CD4-positive, alpha-beta T cell treated with Interleukin-4 for 4 hours (primary cell): ENCODE data around the gene TOMM40.
"Not testable (repeated sequence)": the region's sequence is repeated elsewhere in the genome, so short reads cannot be mapped to it uniquely, and the experiment has no call there.

ENCODE experiments used
- DNase-seq: peaks from one replicate; pipeline ENCODE4 v3.0.0-alpha.2; 2020

TOMM40 gene

DNA sequence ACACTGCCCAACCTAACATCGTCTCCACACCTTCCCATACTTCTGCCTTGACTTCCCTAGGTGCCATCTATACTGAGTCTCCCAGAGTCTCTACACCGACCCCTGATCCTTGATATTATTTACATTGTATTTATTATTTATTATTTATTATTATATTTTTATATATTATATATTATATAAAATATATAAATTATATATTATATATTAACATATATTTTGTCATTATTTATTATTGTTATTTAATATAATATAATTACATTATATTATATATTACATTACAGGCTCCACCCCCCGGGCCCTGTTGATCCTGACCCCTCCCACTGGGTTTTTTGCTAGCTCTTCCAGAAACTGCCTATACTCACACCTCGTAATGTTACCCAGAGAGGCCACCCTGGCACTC is 18.4 kb upstream of the TOMM40 start:
- DNase-seq = no peak

DNA sequence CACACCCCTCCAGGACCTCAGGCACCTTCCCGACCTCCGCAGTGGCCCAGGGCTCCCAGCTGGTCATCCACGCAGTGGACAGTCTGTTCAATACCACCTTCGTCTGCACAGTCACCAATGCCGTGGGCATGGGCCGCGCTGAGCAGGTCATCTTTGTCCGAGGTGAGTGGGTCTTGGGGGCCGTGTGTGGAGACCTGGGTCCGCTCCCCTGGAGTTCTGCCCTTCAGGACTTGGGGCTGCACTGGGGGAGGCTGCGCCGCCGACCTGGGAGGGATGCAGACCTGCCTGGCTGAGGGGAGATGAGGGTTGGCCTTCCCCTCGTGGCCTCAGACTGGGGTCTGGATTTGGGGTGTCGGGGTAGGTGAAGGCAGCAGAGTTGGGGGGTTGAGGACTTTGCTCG is 16.7 kb upstream of the TOMM40 start:
- no peak for DNase-seq

DNA sequence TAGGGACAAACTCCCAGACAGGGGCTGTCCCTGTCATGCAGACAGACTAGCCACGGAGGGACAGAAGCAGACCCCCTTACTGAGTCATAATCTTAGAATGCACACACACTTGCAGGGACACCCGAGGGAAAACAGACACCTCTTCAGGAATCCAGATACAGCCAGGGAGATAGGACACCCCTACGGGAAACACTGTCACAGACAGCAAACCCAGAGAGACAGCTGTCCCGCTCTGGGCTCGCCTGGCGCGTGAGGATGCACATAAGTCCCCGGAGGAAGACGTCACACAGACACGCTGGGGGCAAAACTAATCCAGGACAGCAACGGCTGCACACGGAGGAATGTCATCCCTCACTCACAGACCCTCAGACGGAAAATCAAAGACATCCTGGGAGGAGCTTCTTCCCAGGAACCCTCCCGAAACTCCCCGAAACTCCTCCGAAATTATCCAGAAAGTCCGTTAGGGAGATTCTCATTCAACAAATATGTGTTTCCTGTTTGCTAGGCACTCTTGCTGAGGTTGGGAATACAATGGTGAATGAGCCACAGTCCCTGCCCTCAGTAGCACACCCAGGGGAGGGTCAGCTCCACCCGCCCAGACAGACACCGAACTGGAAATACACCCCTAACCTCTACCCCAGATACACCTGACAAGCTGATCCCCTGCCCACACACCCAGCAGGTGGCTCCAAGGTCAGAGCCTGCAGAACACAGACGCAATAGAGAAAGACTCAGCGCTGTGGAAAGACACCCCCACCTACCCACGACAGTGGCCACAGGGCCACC is 15.2 kb upstream of the TOMM40 start:
- no peak for DNase-seq

DNA sequence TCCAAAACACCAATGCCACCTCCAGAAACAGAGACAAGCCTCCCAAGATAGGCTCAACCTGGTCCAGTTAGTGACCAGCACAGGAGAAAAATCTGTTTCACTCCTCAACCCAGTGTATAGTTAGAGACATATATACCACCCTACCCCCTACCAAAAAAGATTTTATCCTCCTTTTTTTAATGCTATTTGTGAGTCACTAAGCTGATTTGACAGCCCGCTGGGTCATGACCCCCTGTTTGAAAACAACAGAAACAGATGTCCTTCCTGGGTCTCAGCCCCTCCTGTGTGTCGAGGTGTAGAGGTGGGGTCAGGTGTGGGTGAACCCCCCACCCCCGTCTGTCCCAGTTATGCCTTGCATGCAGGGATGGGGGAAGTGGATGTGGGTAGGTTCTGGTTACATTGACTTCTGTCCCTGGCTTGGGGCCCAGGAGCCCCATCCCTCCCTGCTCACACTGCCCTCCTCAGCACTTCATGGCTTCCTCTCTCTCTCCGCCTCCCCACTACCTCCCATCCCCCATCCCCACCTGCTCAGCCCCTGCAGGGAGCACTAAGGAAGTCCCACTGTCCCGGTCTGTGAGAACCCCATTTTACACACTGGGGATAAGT is 14.0 kb upstream of the TOMM40 start:
- DNase-seq = no peak

DNA sequence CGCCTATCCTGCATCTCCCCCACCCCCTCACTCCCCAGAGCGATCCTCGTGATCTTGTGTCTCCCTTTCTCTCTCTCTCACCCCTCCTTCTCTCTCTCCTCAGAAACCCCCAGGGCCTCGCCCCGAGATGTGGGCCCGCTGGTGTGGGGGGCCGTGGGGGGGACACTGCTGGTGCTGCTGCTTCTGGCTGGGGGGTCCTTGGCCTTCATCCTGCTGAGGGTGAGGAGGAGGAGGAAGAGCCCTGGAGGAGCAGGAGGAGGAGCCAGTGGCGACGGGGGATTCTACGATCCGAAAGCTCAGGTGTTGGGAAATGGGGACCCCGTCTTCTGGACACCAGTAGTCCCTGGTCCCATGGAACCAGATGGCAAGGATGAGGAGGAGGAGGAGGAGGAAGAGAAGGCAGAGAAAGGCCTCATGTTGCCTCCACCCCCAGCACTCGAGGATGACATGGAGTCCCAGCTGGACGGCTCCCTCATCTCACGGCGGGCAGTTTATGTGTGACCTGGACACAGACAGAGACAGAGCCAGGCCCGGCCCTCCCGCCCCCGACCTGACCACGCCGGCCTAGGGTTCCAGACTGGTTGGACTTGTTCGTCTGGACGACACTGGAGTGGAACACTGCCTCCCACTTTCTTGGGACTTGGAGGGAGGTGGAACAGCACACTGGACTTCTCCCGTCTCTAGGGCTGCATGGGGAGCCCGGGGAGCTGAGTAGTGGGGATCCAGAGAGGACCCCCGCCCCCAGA is 12.8 kb upstream of the TOMM40 start:
- DNase-seq = no peak

DNA sequence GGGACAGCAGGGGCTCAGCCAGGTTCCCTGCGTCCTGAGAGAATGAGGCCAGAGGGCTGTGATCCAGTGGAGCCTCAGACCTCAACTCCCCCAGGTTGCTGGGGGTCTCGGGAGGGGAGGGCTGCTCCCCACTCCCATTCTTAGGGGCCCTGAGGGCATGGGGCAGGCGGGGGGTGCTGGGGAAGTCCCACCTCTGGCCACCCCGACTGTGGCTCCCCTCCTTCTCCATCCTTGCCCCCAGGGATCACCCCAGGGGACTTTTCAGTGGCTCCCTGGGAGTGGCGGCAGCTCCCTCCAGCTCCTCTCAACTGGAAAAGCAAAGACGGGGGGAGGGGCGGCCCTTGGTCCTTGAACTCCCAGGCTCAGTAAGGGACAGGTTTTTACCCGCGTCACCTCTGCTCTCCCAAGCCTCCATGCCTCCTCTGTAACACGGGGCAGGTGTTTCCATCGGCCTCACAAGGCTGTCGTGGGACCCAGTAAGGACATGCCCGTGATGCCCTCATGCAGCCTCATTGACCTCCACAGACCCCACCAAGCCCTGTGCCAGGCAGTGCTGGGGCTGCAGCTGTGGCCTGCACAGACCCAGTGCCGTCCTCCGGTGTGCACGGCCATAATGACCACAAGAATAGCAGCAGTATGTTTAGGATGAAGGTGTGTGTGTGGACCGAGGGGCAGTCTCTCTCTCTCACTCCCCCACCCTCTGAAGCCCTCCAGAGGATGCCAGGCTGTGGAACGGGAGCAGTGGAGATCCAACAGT is 11.6 kb upstream of the TOMM40 start:
- DNase-seq = no peak

DNA sequence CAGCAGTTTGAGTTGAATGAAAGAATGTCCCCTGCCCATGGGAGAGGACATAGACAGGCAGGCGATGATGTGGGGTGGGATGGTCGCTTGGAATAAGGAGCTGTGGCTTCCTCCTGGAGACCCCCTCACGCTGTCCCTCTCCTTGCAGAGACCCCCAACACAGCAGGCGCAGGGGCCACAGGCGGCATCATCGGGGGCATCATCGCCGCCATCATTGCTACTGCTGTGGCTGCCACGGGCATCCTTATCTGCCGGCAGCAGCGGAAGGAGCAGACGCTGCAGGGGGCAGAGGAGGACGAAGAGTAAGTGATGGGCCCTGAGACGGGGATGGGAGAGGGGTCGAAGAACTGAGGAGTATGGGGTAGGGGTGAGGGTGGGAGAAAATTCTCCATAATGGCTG is 9.0 kb upstream of the TOMM40 start:
- no peak for DNase-seq

DNA sequence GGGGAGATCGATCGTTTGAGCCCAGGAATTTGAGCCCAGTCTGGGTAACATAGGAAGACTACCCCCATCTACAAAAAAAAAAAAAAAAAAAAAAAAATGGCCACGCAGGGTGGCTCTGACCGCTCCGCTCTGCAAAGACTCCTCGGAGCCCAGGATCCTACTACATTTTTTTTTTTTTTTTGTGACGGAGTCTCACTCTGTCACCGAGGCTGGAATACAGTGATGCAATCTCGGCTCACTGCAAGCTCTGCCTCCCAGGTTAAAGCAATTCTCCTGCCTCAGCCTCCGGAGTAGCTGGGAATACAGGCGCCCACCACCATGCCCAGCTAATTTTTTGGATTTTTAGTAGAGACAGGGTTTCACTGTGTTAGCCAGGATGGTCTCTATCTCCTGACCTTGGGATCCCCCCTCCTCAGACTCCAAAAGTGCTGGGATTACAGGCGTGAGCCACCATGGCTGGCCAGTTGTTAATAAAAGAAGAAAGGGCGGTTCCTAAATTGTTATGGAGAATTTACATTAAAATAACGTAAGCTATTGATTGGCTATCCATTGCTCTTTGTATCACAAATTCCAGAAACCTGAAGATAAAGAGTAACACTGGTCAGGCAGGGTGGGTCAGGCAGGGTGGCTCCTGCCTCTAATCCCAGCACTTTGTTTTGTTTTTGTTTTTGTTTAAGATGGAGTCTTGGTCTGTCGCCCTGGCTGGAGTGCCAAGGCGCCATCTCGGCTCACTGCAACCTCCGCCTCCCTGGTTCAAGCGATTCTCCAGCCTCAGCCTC is 8.2 kb upstream of the TOMM40 start:
- not testable (repeated sequence) for DNase-seq

DNA sequence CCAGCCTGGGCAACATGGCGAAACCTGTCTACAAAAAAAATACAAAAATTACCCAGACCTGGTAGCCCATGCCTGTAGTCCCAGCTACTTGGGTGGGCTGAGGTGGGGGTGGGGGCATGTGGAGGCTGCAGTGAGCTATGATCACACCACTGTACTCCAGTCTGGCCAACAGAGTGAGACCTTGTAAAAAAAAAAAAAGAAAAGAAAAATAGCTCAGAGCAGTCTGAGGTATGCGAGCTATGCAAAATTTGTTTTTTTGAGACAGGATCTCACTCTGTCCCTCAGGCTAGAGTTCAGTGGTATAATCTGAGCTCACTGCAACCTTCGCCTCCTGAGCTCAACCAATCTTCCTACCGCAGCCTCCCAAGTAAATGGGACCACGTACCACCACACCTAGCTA is 7.1 kb upstream of the TOMM40 start:
- no peak for DNase-seq

DNA sequence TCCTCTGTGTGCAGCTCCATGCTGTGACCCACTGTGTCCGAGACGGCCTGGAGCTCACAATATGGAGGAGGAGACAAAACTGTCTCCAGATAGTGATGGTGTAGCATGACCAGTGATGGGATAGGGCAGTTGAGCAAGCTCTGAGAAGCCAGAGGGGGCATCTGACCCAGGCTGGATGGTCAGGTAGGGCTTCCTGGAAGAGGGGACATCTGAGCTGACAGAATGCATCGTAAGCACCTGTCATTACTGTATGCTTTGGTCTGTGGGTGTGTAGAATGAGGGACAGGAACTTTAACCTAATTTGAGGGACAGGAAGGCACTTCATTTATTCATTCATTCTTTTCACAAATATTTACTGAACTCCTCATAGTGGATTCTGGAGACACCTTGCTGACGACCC is 6.5 kb upstream of the TOMM40 start:
- no peak for DNase-seq

DNA sequence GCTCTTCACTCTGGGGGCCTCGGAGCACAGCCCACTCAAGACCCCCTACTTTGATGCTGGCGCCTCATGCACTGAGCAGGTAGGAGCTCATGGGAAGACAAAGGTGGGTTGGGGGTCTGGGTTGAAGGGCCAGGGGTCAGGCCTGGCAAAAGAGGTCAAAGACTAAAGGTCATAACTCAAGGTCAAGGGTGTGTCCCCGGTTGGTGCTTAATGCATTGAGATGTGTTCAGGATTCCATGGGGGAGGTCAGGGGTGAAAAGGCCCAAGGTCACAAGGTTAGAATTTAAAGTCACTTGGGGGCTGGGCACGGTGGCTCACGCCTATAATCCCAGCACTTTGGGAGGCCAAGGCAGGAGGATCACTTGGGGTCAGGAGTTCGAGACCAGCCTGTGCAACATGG is 4.9 kb upstream of the TOMM40 start:
- DNase-seq = no peak

DNA sequence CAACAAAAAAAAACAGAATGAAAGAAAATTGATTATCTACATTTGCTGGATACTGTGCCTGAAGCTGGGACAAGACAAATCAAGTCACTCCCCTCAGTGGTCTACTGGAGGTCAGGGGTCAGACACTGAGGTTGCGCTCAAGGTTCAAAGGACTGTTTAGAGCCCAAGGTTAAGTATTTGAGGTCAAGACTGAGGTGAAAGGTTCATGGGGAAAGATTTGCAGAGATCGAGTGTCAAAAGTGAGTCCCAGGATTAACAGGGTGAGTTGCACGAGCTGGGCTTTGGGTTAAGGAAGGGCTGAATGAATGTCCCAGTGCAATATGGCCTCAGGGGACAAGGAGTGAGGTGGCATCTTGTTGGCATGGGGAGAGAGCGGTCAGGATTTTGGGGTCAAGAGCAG is 3.4 kb upstream of the TOMM40 start:
- no peak for DNase-seq

DNA sequence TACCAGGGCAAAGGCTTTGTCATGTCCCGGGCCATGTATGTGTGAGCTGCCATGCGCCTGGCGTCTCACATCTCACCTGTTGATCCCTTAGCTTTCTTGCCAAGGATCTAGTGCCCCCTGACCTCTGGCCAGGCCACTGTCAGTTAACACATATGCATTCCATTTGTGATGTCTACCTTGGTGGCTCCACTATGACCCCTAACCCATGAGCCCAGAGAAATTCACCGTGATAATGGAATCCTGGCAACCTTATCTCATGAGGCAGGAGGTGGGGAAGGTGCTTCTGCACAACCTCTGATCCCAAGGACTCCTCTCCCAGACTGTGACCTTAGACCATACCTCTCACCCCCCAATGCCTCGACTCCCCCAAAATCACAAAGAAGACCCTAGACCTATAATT is 2.7 kb upstream of the TOMM40 start:
- DNase-seq = not testable (repeated sequence)

DNA sequence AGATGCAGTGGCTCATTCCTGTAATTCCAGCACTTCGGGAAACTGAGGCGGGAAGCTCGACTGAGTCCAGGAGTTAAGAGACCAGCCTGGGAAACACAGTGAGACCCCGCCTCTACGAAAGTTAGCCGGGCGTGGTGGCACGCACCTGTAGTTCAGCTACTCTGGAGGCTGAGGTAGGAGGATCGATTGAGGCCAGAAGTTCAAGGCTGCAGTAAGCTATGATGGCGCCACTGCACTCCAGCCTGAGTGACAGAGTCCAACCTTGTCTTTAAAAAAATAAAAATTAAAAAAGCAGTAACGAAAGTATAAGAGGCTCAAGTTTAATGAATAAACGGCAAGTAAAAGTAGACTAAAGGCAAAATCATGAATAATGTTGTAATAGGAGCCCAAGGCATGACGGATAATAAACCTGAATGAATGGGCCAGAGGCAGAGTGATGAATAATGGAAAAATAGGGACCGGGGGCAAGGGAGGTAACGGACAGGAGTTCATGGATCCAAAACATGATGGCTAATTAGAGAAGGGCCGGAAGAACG is 1.2 kb upstream of the TOMM40 start:
- no peak for DNase-seq

DNA sequence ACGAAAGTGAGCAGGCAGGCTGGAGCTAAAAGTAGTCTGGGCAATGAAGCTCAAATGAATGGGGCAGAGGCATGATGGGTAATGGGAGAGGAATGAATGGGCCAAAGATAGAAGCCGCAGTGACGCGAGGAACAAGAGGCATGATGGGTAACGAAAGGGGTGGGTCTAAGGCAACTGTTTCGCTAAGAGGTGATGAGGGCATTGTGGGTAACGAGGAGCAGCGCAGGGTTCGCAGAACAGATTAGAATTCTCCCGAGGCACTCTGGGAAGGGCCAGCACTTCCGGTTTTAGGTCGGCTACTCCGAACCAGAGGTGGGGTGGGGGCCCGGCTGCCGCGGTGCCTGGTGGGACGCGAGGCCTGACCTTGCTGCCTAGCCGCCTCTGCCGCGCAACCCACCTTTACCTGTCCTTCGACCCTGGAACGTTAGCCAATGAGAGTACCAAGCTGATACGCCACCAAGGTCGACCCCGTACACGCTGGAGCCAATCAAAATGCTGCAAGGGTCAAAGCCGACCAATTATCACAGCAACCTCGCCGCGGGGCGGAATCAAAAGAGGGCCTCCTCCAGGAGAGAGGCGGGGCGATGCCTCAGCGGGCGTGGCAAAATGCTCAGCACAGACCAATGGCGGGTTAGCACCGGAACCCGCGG is 563 bp upstream of the TOMM40 start:
- DNase-seq = no peak

DNA sequence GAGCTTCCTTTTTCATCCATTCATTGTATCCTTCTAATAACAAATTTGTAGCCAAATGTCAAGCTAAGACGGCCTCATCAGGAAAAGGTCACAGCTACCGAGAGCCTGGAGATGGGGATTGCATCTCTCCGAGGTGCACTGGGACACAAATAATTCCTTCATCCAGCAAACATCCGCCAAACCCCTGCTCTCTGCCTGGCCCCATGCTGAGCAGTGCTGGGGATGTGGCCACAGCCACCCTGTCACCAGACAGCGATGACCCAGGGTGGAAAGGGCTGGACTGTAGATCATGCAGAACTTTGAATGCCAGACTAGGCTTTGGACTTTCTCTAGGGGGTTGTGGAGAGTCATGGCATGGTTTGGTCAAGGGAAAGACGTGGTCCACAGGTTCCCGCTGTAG is 1.9 kb downstream of the TOMM40 start:
- no peak for DNase-seq

DNA sequence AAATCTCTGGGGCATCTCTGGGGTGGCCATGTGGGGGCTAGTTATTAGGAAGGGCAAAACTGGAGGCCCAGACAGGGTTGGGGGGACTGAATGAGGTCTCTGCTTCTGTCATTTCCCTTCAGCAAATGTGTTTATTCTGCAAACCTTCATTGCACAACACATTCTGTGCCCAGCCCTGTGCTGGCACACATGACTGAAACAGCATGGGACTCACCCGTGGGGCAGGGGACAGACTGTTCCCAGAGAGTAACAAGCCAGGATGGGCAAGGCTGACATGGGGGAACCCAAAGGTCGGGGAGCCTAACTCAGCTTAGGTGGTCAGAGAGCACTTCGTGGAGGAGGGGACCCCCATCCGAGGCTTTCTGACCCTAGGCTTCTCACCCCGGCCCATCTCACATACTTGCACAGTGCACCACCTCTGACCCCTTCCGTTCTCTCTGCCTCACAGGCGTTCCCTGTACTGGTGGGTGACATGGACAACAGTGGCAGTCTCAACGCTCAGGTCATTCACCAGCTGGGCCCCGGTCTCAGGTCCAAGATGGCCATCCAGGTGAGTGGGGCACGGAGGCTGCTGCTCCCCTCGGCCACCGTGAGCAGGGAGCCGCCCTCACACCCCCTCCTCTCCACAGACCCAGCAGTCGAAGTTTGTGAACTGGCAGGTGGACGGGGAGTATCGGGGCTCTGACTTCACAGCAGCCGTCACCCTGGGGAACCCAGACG is 2.4 kb downstream of the TOMM40 start:
- no peak for DNase-seq

DNA sequence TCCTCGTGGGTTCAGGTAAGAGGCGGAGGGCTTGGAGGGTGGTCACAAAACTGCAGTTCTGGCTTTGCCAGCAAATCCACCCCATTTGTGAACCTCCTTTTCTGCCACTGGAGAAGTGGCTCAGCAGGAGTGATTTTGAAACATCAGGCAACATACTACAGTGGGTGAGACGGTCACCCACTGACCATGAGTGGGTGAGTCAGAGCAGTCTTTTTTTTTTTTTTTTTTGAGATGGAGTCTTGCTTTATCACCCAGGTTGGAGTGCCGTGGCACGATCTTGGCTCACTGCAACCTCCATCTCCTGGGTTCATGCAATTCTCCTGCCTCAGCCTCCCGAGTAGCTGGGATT is 3.0 kb downstream of the TOMM40 start:
- no peak for DNase-seq

DNA sequence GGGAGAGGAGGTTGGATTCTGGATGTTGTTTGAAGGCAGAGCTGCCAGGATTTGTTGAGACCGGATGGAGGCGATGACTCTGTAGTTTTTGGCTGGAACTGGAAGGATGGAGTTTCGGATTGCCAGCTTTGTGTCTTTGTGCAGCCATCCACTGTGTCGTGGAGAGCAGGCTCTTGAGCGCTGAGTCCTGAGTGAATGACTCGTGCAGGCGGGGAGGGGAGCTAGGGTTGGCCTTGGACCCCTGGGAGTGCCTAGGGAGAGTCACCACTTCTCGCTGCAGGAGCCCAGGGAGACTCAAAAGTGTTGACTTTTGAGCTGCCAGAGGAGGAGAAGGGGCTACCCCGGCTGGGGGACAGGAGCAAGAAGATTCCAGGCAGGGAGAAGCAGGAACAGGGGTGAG is 3.9 kb downstream of the TOMM40 start:
- DNase-seq = no peak

DNA sequence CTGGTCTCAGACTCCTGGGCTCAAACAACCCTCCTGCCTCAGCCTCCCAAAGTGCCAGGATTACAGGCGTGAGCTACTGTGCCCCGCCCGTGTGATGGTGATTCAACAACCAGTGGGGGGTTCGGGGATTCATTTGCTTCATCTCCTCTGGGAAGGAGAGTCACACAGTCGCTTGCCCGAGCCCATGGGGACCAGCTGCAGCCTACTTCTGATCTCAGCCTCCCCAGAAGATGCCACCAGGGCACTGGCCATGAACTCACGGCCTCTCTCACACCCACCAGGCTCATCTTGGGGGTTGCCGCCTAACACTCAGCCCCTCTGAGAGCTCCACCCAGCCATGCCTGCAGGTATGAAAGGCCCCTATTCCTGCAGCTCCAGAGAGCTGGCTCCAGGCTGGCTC is 6.8 kb downstream of the TOMM40 start:
- DNase-seq = no peak
